IMR-90 (cell line): ENCODE measurements around the gene EGFL7. TPM values are rescaled to one million over a fixed set of nuclear protein-coding genes. Genes with fewer than 3 reads are reported as not detected.

Experiments used
- ATAC-seq: fragments of 200-7000 bp; cut with Tn5 transposase; 2 replicates; pipeline ENCODE4 v1.9.1; 2020; ENCODE audit warnings: low read depth, mild to moderate bottlenecking, moderate library complexity
- BruUV-seq: library from RNA; stranded (reverse); fragments of 400-500 nt; replicated peaks from 2 replicates; lab custom pipeline; 2021; lab: Mats Ljungman, UMichigan
- CTCF ChIA-PET: fragments of 300-600 bp; formaldehyde crosslinking; extraction: SDS; loops from one replicate; lab custom pipeline; 2021; ENCODE audit warnings: antibody characterized with exemption; lab: Yijun Ruan, JAX
- POLR2A ChIA-PET: fragments of 300-600 bp; sonication (Branson Sonifier 250); formaldehyde crosslinking; loops from one replicate; lab custom pipeline; 2022; ENCODE audit warnings: antibody characterized with exemption; ENCODE audit not compliant: unreplicated experiment; lab: Charles Lee
- DNase-seq: peaks from one replicate; pipeline ENCODE4 v3.0.0; 2013
- H2AFZ ChIP-seq: replicated peaks from 2 replicates; pipeline ENCODE3; 2013; ENCODE audit warnings: low read length, mild to moderate bottlenecking; ENCODE audit not compliant: poor library complexity
- H2AK5ac ChIP-seq: 2 replicates; pipeline ENCODE4 v1.6.1; 2013; ENCODE audit warnings: low read depth, low read length, inconsistent platforms
- H2AK9ac ChIP-seq: replicated peaks from 2 replicates; pipeline ENCODE3; 2013; ENCODE audit warnings: mild to moderate bottlenecking, low read depth, low read length, moderate library complexity; ENCODE audit not compliant: poor library complexity
- H2BK120ac ChIP-seq: 2 replicates; pipeline ENCODE4 v1.6.1; 2013; ENCODE audit warnings: low read depth, low read length, inconsistent platforms
- H2BK15ac ChIP-seq: 3 replicates; pipeline ENCODE4 v1.6.1; 2013; ENCODE audit warnings: low read depth, low read length, inconsistent platforms
- H2BK20ac ChIP-seq: 2 replicates; pipeline ENCODE4 v1.6.1; 2013; ENCODE audit warnings: low read depth, mild to moderate bottlenecking, inconsistent platforms, low read length, moderate library complexity
- H2BK5ac ChIP-seq: 2 replicates; pipeline ENCODE4 v1.6.1; 2013; ENCODE audit warnings: mild to moderate bottlenecking, low read depth, low read length, inconsistent platforms; ENCODE audit not compliant: poor library complexity, severe bottlenecking
- H3K14ac ChIP-seq: replicated peaks from 2 replicates; pipeline ENCODE4 v1.6.1; 2013; ENCODE audit warnings: low read depth, low read length, inconsistent platforms
- H3K18ac ChIP-seq: 2 replicates; pipeline ENCODE4 v1.6.1; 2013; ENCODE audit warnings: low read depth, low read length, control low read depth
- H3K23ac ChIP-seq: 2 replicates; pipeline ENCODE4 v1.6.1; 2013; ENCODE audit warnings: low read depth, low read length, inconsistent platforms
- H3K27ac ChIP-seq: 2 replicates; pipeline ENCODE4 v1.5.1; 2013; ENCODE audit warnings: mild to moderate bottlenecking, control low read depth, low read length; ENCODE audit not compliant: insufficient read depth
- H3K27me3 ChIP-seq: 2 replicates; pipeline ENCODE4 v1.6.1; 2013; ENCODE audit warnings: low read length; ENCODE audit not compliant: control insufficient read depth, insufficient read depth
- H3K36me3 ChIP-seq: 2 replicates; pipeline ENCODE4 v1.6.1; 2013; ENCODE audit warnings: low read length, mixed read lengths; ENCODE audit not compliant: control insufficient read depth, insufficient read depth
- H3K4ac ChIP-seq: 2 replicates; pipeline ENCODE4 v1.6.1; 2013; ENCODE audit warnings: low read depth, low read length, inconsistent platforms
- H3K4me1 ChIP-seq: 2 replicates; pipeline ENCODE4 v1.6.1; 2013; ENCODE audit warnings: low read length, mixed read lengths; ENCODE audit not compliant: control insufficient read depth, insufficient read depth
- H3K4me2 ChIP-seq: 2 replicates; pipeline ENCODE4 v1.6.1; 2013; ENCODE audit warnings: low read depth, mild to moderate bottlenecking, control low read depth, low read length, moderate library complexity
- H3K4me3 ChIP-seq: 2 replicates; pipeline ENCODE4 v1.5.1; 2013; ENCODE audit warnings: low read depth, mild to moderate bottlenecking, control low read depth, low read length, moderate library complexity; ENCODE audit not compliant: insufficient read depth
- H3K56ac ChIP-seq: 2 replicates; pipeline ENCODE4 v1.6.1; 2013; ENCODE audit warnings: low read length, inconsistent platforms; ENCODE audit not compliant: insufficient read depth; ENCODE audit errors: extremely low read depth
- H3K79me1 ChIP-seq, 2 experiments: 2 replicates each; pipeline ENCODE4 v1.6.1; 2013; ENCODE audit warnings: low read length in 2 of 2, inconsistent platforms in 1 of 2, low read depth in 1 of 2
- H3K9ac ChIP-seq: 2 replicates; pipeline ENCODE4 v1.6.1; 2013; ENCODE audit warnings: low read depth, low read length, control low read depth
- H3K9me1 ChIP-seq: 2 replicates; pipeline ENCODE4 v1.6.1; 2013; ENCODE audit warnings: low read length, inconsistent platforms; ENCODE audit not compliant: insufficient read depth
- H3K9me3 ChIP-seq: 2 replicates; pipeline ENCODE4 v1.6.1; 2013; ENCODE audit warnings: low read length; ENCODE audit not compliant: control insufficient read depth, insufficient read depth
- H4K20me1 ChIP-seq: 2 replicates; pipeline ENCODE4 v1.6.1; 2013; ENCODE audit warnings: low read length, inconsistent platforms; ENCODE audit not compliant: insufficient read depth
- H4K5ac ChIP-seq: 2 replicates; pipeline ENCODE4 v1.6.1; 2013; ENCODE audit warnings: mild to moderate bottlenecking, low read depth, low read length, control low read depth
- H4K8ac ChIP-seq, 2 experiments: 2 replicates each; pipeline ENCODE4 v1.6.1; 2013; ENCODE audit warnings: low read depth in 2 of 2, low read length in 2 of 2, control low read depth in 1 of 2, inconsistent platforms in 1 of 2
- H4K91ac ChIP-seq: 2 replicates; pipeline ENCODE4 v1.6.1; 2013; ENCODE audit warnings: low read depth, low read length, inconsistent platforms; ENCODE audit not compliant: insufficient read depth
- BHLHE40 ChIP-seq: fragments of 150-350 bp; IDR thresholded peaks from 2 replicates; pipeline ENCODE4 v1.6.1; 2016; ENCODE audit warnings: mild to moderate bottlenecking, low read depth, low read length
- CEBPB ChIP-seq: IDR thresholded peaks from 2 replicates; pipeline ENCODE4 v1.6.1; 2012; ENCODE audit warnings: low read depth, low read length, improper control_type of control experiment
- CHD1 ChIP-seq: IDR thresholded peaks from 2 replicates; pipeline ENCODE4 v1.6.1; 2012; ENCODE audit warnings: low read depth, low read length, improper control_type of control experiment
- CTCF ChIP-seq: conservative IDR thresholded peaks from 2 replicates; pipeline ENCODE4 v1.5.1; 2012; ENCODE audit warnings: mild to moderate bottlenecking, low read depth, low read length, improper control_type of control experiment
- ELK1 ChIP-seq: fragments of 150-350 bp; IDR thresholded peaks from 2 replicates; pipeline ENCODE4 v1.6.1; 2016; ENCODE audit warnings: low read depth, mild to moderate bottlenecking, low read length, moderate library complexity, borderline replicate concordance
- FOS ChIP-seq: fragments of 150-350 bp; IDR thresholded peaks from 2 replicates; pipeline ENCODE4 v1.6.1; 2016; ENCODE audit warnings: low read depth, low read length
- MAFK ChIP-seq: IDR thresholded peaks from 2 replicates; pipeline ENCODE4 v1.6.1; 2012; ENCODE audit warnings: low read depth, low read length, improper control_type of control experiment
- MAZ ChIP-seq: IDR thresholded peaks from 2 replicates; pipeline ENCODE4 v1.6.1; 2012; ENCODE audit warnings: low read depth, mild to moderate bottlenecking, low read length, improper control_type of control experiment, moderate library complexity, borderline replicate concordance
- MXI1 ChIP-seq: IDR thresholded peaks from 2 replicates; pipeline ENCODE4 v1.6.1; 2012; ENCODE audit warnings: low read depth, mild to moderate bottlenecking, low read length, moderate library complexity, borderline replicate concordance
- NFE2L2 ChIP-seq: fragments of 150-350 bp; IDR thresholded peaks from 2 replicates; pipeline ENCODE4 v1.6.1; 2016; ENCODE audit warnings: low read depth, mild to moderate bottlenecking, low read length
- POLR2A ChIP-seq: IDR thresholded peaks from 2 replicates; pipeline ENCODE4 v1.6.1; 2012; ENCODE audit warnings: mild to moderate bottlenecking, low read depth, low read length
- RAD21 ChIP-seq: IDR thresholded peaks from 2 replicates; pipeline ENCODE4 v1.6.1; 2012; ENCODE audit warnings: low read length, improper control_type of control experiment
- RCOR1 ChIP-seq: IDR thresholded peaks from 2 replicates; pipeline ENCODE4 v1.6.1; 2012; ENCODE audit warnings: mild to moderate bottlenecking, low read length, improper control_type of control experiment; ENCODE audit not compliant: insufficient replicate concordance
- RFX5 ChIP-seq: IDR thresholded peaks from 2 replicates; pipeline ENCODE4 v1.8.0; 2012; ENCODE audit warnings: low read depth, mild to moderate bottlenecking, low read length, moderate library complexity
- SMC3 ChIP-seq: fragments of 150-350 bp; IDR thresholded peaks from 2 replicates; pipeline ENCODE4 v1.6.1; 2016; ENCODE audit warnings: low read depth, mild to moderate bottlenecking, antibody characterized with exemption, low read length, moderate library complexity
- USF2 ChIP-seq: fragments of 150-350 bp; IDR thresholded peaks from 2 replicates; pipeline ENCODE4 v1.6.1; 2017; ENCODE audit warnings: mild to moderate bottlenecking, antibody characterized with exemption, low read length, low read depth
- WGBS, 2 experiments: methylation state at CpG; one replicate each; pipeline versions ENCODE4 v1.1.5 to v1.1.7; 2013; ENCODE audit warnings: missing lambda C conversion rate in 2 of 2; ENCODE audit not compliant: insufficient read length in 1 of 2; ENCODE audit errors: extremely low coverage in 2 of 2; 5-methylcytosine and 5-hydroxymethylcytosine counted together
- dilution Hi-C: fragments of 300-500 bp; cut with HindIII; formaldehyde crosslinking; loops from one replicate; pipeline ENCODE4 v1.14.3; 2018; ENCODE audit warnings: low sequenced_read_pairs; ENCODE audit not compliant: unreplicated experiment
- in situ Hi-C: fragments of 300-500 bp; cut with MboI; formaldehyde crosslinking; loops from 3 replicates; pipeline ENCODE4 v1.14.3; 2019; ENCODE audit warnings: low sequenced_read_pairs, inconsistent platforms, mixed read lengths
- intact Hi-C: fragments of 100-400 bp; cut with micrococcal nuclease; formaldehyde crosslinking; loops from 2 replicates; pipeline ENCODE4 v1.10.0; 2022
- polyA plus RNA-seq, 3 experiments: library from polyadenylated mRNA; depleted of rRNA; stranded (reverse); fragments of >200 nt; gene quantifications; 2 replicates each; pipeline ENCODE4 v1.2.3, GENCODE V29; 2012; ENCODE audit warnings: low replicate concordance in 1 of 3
- total RNA-seq: library from RNA; depleted of rRNA; stranded (reverse); fragments of >200 nt; gene quantifications from 2 replicates; pipeline ENCODE4 v1.2.3, GENCODE V29; 2012

EGFL7 gene
- total and polyA plus RNA-seq, 2 of the 4 experiments (the other 2 are of a cell fraction) = 2.2 to 10.4 TPM

GRCh38 chr9:136642439-136642921 lies 20.2 kb upstream of the EGFL7 start:
- no peak overlapping the region for H3K4me2 ChIP-seq
- H4K91ac ChIP-seq = no peak overlapping the region
- H3K14ac ChIP-seq = no peak overlapping the region
- BruUV-seq = no TSS peak
- peaks cover 4% of the 10 kb centered on the region; the same call in 1 of the 2 replicates for H3K4me1 ChIP-seq
- H4K8ac ChIP-seq = no peak overlapping the region
- no peak for TF ChIP-seq BHLHE40
- no peak for TF ChIP-seq RAD21
- no peak for TF ChIP-seq SMC3
- TF ChIP-seq MAZ = no peak
- TF ChIP-seq POLR2A = no peak
- no peak for TF ChIP-seq CHD1
- TF ChIP-seq FOS = no peak
- no peak for TF ChIP-seq NFE2L2
- TF ChIP-seq MAFK = no peak
- no peak for TF ChIP-seq USF2
- no peak for TF ChIP-seq CTCF
- no peak for TF ChIP-seq MXI1
- no peak for TF ChIP-seq ELK1
- no peak for TF ChIP-seq RFX5
- TF ChIP-seq RCOR1 = no peak
- no peak for TF ChIP-seq CEBPB
- no peaks in the 10 kb centered on the region for H3K36me3 ChIP-seq
- H3K9me3 ChIP-seq = 0 out of 2 replicates have a peak, but pooled peaks cover 2% of the 10 kb centered on the region
- intact Hi-C loops = no loop called here
- ChIA-PET POLR2A (no interaction called here), CTCF (no interaction called here)
- H3K23ac ChIP-seq = no peak overlapping the region
- H4K20me1 ChIP-seq = no peaks in the 10 kb centered on the region
- H3K9me1 ChIP-seq = no peaks in the 10 kb centered on the region
- no peak overlapping the region for H2BK120ac ChIP-seq
- no peaks in the 10 kb centered on the region for H3K79me1 ChIP-seq
- H2BK15ac ChIP-seq = no peak overlapping the region
- no peak overlapping the region for H2AK9ac ChIP-seq
- no peak overlapping the region for H3K4ac ChIP-seq
- dilution Hi-C loops = no loop called here
- H3K18ac ChIP-seq = no peak overlapping the region
- in situ Hi-C loops = no loop called here
- H2BK20ac ChIP-seq = no peak overlapping the region
- ATAC-seq = no peak
- H3K27me3 ChIP-seq = peaks cover 20% of the 10 kb centered on the region
- no peak overlapping the region for H2BK5ac ChIP-seq
- 57% methylated on average over 1 of the region's 7 CpGs; no CpG with 5 or more reads in 1 of the 2 experiments for WGBS, 2 experiments
- H3K27ac ChIP-seq = no peak overlapping the region
- H2AFZ ChIP-seq = no peak overlapping the region
- H3K56ac ChIP-seq = no peak overlapping the region
- H4K5ac ChIP-seq = no peak overlapping the region
- no peak overlapping the region for H3K4me3 ChIP-seq
- no peak for DNase-seq
- no peak overlapping the region for H3K9ac ChIP-seq
- H2AK5ac ChIP-seq = no peak overlapping the region
